Measurements from ENCODE around the gene IGBP1. TPM values are rescaled to one million over a fixed set of nuclear protein-coding genes. Genes with fewer than 3 reads are reported as not detected.
A peak's percentile ranks its signal among the peaks of the same experiment; 100 is the strongest.
"Not testable (repeated sequence)": the region's sequence is repeated elsewhere in the genome, so short reads cannot be mapped to it uniquely, and the experiment has no call there.

Gene IGBP1
- total RNA-seq, 2 donors from 2014 or later: 45.0 to 46.5 TPM

DNA sequence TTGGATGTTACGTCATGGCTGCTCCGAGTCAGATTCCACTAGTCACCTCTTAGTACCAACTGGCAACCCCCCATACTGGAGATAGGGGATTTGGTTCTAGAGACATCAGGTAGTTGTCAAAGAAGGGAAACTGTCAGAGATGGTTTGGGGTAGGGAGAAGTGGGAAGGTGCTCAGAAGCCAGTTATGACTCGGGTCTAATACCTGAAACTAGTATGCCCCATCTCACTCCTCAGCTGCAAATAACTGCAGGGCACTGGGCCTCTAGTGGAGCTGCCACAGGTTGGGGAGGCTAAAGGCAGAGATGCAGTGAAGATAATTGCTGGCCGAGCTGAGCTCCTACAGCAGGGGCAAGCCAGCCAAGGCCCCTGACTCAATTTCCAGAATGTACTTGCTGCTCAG lies 41.0 kb upstream of the IGBP1 start:
- Mint-ChIP-seq H3K27ac (no peak overlapping the region), H3K9me3 (peaks cover 42% of the 10 kb centered on the region), H3K4me1 (no peaks in the 10 kb centered on the region), H3K36me3 (ENCODE audit: low read depth) (no peaks in the 10 kb centered on the region), H3K4me3 (no peak overlapping the region), H3K27me3 (ENCODE audit: insufficient read depth) (peaks cover 2% of the 10 kb centered on the region)
- Histone ChIP-seq H3K4me3 (ENCODE audit: low read length) (no peak overlapping the region), H3K4me1 (ENCODE audit: control insufficient read depth, insufficient read depth, low read length) (no peaks in the 10 kb centered on the region), H3K9me3 (ENCODE audit: control insufficient read depth, low read length) (no peaks in the 10 kb centered on the region), H3K36me3 (ENCODE audit: control insufficient read depth, insufficient read depth, low read length) (no peaks in the 10 kb centered on the region), H3K9ac (ENCODE audit: extremely low read depth, low read length, poor library complexity, severe bottlenecking) (no peak overlapping the region), H3K27ac (ENCODE audit: low read depth, low read length) (no peak overlapping the region), H3K27me3 (ENCODE audit: control insufficient read depth, insufficient read depth, low read length, poor library complexity, severe bottlenecking) (no peaks in the 10 kb centered on the region)
- WGBS, 2 experiments (ENCODE audit: insufficient coverage in 1 of 2, insufficient read length in 1 of 2): 79% methylated on average over 1 of the region's 4 CpGs; no CpG with 5 or more reads in 1 of the 2 experiments
- TF ChIP-seq, protein P1, sequence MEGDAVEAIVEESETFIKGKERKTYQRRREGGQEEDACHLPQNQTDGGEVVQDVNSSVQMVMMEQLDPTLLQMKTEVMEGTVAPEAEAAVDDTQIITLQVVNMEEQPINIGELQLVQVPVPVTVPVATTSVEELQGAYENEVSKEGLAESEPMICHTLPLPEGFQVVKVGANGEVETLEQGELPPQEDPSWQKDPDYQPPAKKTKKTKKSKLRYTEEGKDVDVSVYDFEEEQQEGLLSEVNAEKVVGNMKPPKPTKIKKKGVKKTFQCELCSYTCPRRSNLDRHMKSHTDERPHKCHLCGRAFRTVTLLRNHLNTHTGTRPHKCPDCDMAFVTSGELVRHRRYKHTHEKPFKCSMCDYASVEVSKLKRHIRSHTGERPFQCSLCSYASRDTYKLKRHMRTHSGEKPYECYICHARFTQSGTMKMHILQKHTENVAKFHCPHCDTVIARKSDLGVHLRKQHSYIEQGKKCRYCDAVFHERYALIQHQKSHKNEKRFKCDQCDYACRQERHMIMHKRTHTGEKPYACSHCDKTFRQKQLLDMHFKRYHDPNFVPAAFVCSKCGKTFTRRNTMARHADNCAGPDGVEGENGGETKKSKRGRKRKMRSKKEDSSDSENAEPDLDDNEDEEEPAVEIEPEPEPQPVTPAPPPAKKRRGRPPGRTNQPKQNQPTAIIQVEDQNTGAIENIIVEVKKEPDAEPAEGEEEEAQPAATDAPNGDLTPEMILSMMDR (conservative IDR thresholded peaks at IDR 0.05): no peak
- no peak for DNase-seq

- H3K9me3 ChIP-seq (ENCODE audit: control insufficient read depth, low read length): no peaks in the 10 kb centered on the region
- Mint-ChIP-seq H3K27me3 (ENCODE audit: insufficient read depth) (peaks cover 2% of the 10 kb centered on the region), H3K27ac (no peak overlapping the region), H3K4me1 (no peaks in the 10 kb centered on the region), H3K9me3 (peaks cover 37% of the 10 kb centered on the region), H3K36me3 (ENCODE audit: low read depth) (no peaks in the 10 kb centered on the region), H3K4me3 (no peak overlapping the region)
- no peak overlapping the region for H3K9ac ChIP-seq (ENCODE audit: extremely low read depth, low read length, poor library complexity, severe bottlenecking)
- TF ChIP-seq, protein P1 (conservative IDR thresholded peaks at IDR 0.05): peak; percentile 64
- peak; percentile 67 for DNase-seq
- no peak overlapping the region for H3K4me3 ChIP-seq (ENCODE audit: low read length)
- H3K27me3 ChIP-seq (ENCODE audit: control insufficient read depth, insufficient read depth, low read length, poor library complexity, severe bottlenecking): no peaks in the 10 kb centered on the region
- no peaks in the 10 kb centered on the region for H3K36me3 ChIP-seq (ENCODE audit: control insufficient read depth, insufficient read depth, low read length)
- WGBS, 2 experiments (ENCODE audit: insufficient coverage in 1 of 2, insufficient read length in 1 of 2): 52 to 77% methylated on average over 2 of the region's 2 CpGs
- H3K4me1 ChIP-seq (ENCODE audit: control insufficient read depth, insufficient read depth, low read length): no peaks in the 10 kb centered on the region
- H3K27ac ChIP-seq (ENCODE audit: low read depth, low read length): no peak overlapping the region
Observed at GRCh38 chrX:70096052-70096451, 37.2 kb upstream of the IGBP1 start.

- Histone ChIP-seq H3K36me3 (ENCODE audit: control insufficient read depth, insufficient read depth, low read length) (no peaks in the 10 kb centered on the region), H3K9ac (ENCODE audit: extremely low read depth, low read length, poor library complexity, severe bottlenecking) (no peak overlapping the region), H3K4me3 (ENCODE audit: low read length) (no peak overlapping the region), H3K9me3 (ENCODE audit: control insufficient read depth, low read length) (no peaks in the 10 kb centered on the region), H3K27me3 (ENCODE audit: control insufficient read depth, insufficient read depth, low read length, poor library complexity, severe bottlenecking) (no peaks in the 10 kb centered on the region), H3K27ac (ENCODE audit: low read depth, low read length) (peak overlapping the region; percentile 53), H3K4me1 (ENCODE audit: control insufficient read depth, insufficient read depth, low read length) (no peaks in the 10 kb centered on the region)
- Mint-ChIP-seq H3K36me3 (ENCODE audit: low read depth) (no peaks in the 10 kb centered on the region), H3K9me3 (peaks cover 47% of the 10 kb centered on the region), H3K4me1 (no peaks in the 10 kb centered on the region), H3K4me3 (no peak overlapping the region), H3K27me3 (ENCODE audit: insufficient read depth) (no peaks in the 10 kb centered on the region), H3K27ac (no peak overlapping the region)
- no peak for DNase-seq
- TF ChIP-seq, protein P1 (conservative IDR thresholded peaks at IDR 0.05): no peak
- WGBS, 2 experiments (ENCODE audit: insufficient coverage in 1 of 2, insufficient read length in 1 of 2): 67 to 76% methylated on average over 1 to 2 of the region's 2 CpGs
Observed at GRCh38 chrX:70105229-70105628, 28.0 kb upstream of the IGBP1 start.

- H3K4me1 Mint-ChIP-seq; H3K27ac Mint-ChIP-seq; H3K27me3 Mint-ChIP-seq (ENCODE audit: insufficient read depth); H3K36me3 ChIP-seq (ENCODE audit: control insufficient read depth, insufficient read depth, low read length); H3K9ac ChIP-seq (ENCODE audit: extremely low read depth, low read length, poor library complexity, severe bottlenecking); DNase-seq; H3K27me3 ChIP-seq (ENCODE audit: control insufficient read depth, insufficient read depth, low read length, poor library complexity, severe bottlenecking); H3K4me1 ChIP-seq (ENCODE audit: control insufficient read depth, insufficient read depth, low read length); H3K4me3 ChIP-seq (ENCODE audit: low read length); H3K36me3 Mint-ChIP-seq (ENCODE audit: low read depth); H3K27ac ChIP-seq (ENCODE audit: low read depth, low read length); H3K4me3 Mint-ChIP-seq: not testable (repeated sequence)
- peaks cover 16% of the 10 kb centered on the region for H3K9me3 ChIP-seq (ENCODE audit: control insufficient read depth, low read length)
- WGBS, 2 experiments (ENCODE audit: insufficient coverage in 1 of 2, insufficient read length in 1 of 2): 100% methylated on average over 2 of the region's 4 CpGs; no CpG with 5 or more reads in 1 of the 2 experiments
- H3K9me3 Mint-ChIP-seq: peaks cover 76% of the 10 kb centered on the region
Observed at GRCh38 chrX:70111436-70112026, 21.7 kb upstream of the IGBP1 start.
